NCI-H82 (cell line): ENCODE measurements around the gene MUC5B.
"Not testable (repeated sequence)": the region's sequence is repeated elsewhere in the genome, so short reads cannot be mapped to it uniquely, and the experiment has no call there.

ENCODE experiments used
- DNase-seq: peaks from one replicate; lab custom pipeline; 2025; lab: John Stamatoyannopoulos, UW

Gene MUC5B

GRCh38 chr11:1233351-1234053, 10.6 kb downstream of the MUC5B start:
- DNase-seq, result no peak

GRCh38 chr11:1234054-1234720, 11.3 kb downstream of the MUC5B start:
- DNase-seq, result no peak

GRCh38 chr11:1234771-1235305, 12.0 kb downstream of the MUC5B start:
- no peak for DNase-seq

GRCh38 chr11:1235306-1235900, 12.5 kb downstream of the MUC5B start:
- DNase-seq, result peak; percentile 35

GRCh38 chr11:1235901-1236315, 13.0 kb downstream of the MUC5B start:
- DNase-seq, result no peak

- no peak for DNase-seq
Measured at GRCh38 chr11:1236316-1237127, 13.7 kb downstream of the MUC5B start.

GRCh38 chr11:1237128-1237580, 14.3 kb downstream of the MUC5B start:
- DNase-seq, result no peak

GRCh38 chr11:1237851-1238250, 15.0 kb downstream of the MUC5B start:
- no peak for DNase-seq

- no peak for DNase-seq
Measured at GRCh38 chr11:1238767-1239595, 16.1 kb downstream of the MUC5B start.

GRCh38 chr11:1239596-1240205, 16.8 kb downstream of the MUC5B start:
- no peak for DNase-seq

- no peak for DNase-seq
Measured at GRCh38 chr11:1240771-1241170, 17.9 kb downstream of the MUC5B start.

GRCh38 chr11:1241706-1242105, 18.8 kb downstream of the MUC5B start:
- no peak for DNase-seq

GRCh38 chr11:1242289-1242688, 19.4 kb downstream of the MUC5B start:
- no peak for DNase-seq

- DNase-seq, result not testable (repeated sequence)
Measured at GRCh38 chr11:1242751-1243150, 19.9 kb downstream of the MUC5B start.

GRCh38 chr11:1243521-1243920, 20.7 kb downstream of the MUC5B start:
- not testable (repeated sequence) for DNase-seq

- not testable (repeated sequence) for DNase-seq
Measured at GRCh38 chr11:1244557-1244956, 21.7 kb downstream of the MUC5B start.

GRCh38 chr11:1245717-1246116, 22.9 kb downstream of the MUC5B start:
- not testable (repeated sequence) for DNase-seq

GRCh38 chr11:1246301-1246700, 23.4 kb downstream of the MUC5B start:
- not testable (repeated sequence) for DNase-seq

GRCh38 chr11:1247026-1247425, 24.2 kb downstream of the MUC5B start:
- not testable (repeated sequence) for DNase-seq

GRCh38 chr11:1248951-1249350, 26.1 kb downstream of the MUC5B start:
- DNase-seq, result not testable (repeated sequence)

GRCh38 chr11:1250411-1250810, 27.5 kb downstream of the MUC5B start:
- not testable (repeated sequence) for DNase-seq
